Measurements from ENCODE around the gene DPH1. TPM values are rescaled to one million over a fixed set of nuclear protein-coding genes. Genes with fewer than 3 reads are reported as not detected.

The DPH1 gene
- total and polyA plus RNA-seq, 2 donors (not counting 1 experiment from before 2014, with no cell fraction given), result 23.1 to 28.5 TPM

DNA sequence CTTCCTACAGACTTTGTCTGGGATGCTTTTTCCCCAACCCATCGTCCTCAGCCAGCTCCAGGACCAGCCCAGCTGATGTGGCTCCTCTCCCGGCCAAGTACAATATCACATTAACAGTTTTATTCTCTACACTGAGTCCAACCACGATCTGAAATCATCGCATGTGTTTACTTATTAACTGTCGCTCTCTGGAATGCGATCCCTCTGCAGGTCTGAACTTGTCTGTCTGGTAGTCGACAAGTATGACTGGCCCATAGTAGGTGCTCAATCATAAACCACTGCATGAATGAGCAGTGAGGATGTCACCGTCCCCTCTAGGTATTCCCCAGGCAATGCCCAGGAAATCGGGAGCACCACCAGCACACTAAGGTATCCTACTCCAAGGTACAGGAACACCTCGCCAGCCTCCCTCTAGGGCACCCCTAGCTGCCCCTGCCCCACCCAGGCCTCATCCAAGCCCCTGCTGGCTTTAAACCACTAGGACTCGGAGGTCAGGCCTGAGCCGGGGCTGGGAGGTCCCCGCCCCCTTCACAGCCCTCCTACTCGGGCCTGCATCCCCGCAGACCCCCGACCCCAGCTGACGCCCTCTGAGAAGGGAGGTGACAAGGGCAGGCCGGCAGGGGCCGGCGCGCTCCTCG lies 32.5 kb upstream of the DPH1 start:
- no peaks in the 10 kb centered on the region for H3K36me3 ChIP-seq (ENCODE audit: control insufficient read depth, insufficient read depth, low read length)
- no peaks in the 10 kb centered on the region for H3K9me3 ChIP-seq (ENCODE audit: control insufficient read depth, insufficient read depth, low read depth, low read length)
- peaks cover 6% of the 10 kb centered on the region for H3K4me1 ChIP-seq (ENCODE audit: control insufficient read depth, extremely low read depth, insufficient read depth, low read length)
- no peak overlapping the region for H2AFZ ChIP-seq (ENCODE audit: low read length)
- no peaks in the 10 kb centered on the region for H4K20me1 ChIP-seq (ENCODE audit: control insufficient read depth, extremely low read depth, insufficient read depth, low read length)
- no peak for TF ChIP-seq EZH2 (IDR thresholded peaks at IDR 0.05; ENCODE audit: low read length, missing control alignments)
- no peak for TF ChIP-seq CTCF (conservative IDR thresholded peaks at IDR 0.05 in 1 of 2, IDR thresholded peaks at IDR 0.05 in 1 of 2; ENCODE audit: low read depth in 1 of 2, low read length in 2 of 2)
- no peak for DNase-seq (ENCODE audit: low read depth in 2 of 2)
- peaks cover 3% of the 10 kb centered on the region for H3K27me3 ChIP-seq (ENCODE audit: control insufficient read depth, insufficient read depth, low read length)
- H3K4me3 ChIP-seq (replicated peaks in 1 of 4; ENCODE audit: control extremely low read depth in 1 of 4, insufficient read depth in 1 of 4, low read depth in 3 of 4, low read length in 4 of 4), result no peak overlapping the region
- H3K27ac ChIP-seq (ENCODE audit: insufficient read depth, low read length), result no peak overlapping the region
- no peaks in the 10 kb centered on the region for H3K79me2 ChIP-seq (ENCODE audit: control insufficient read depth, insufficient read depth, low read length)
- H3K4me2 ChIP-seq (ENCODE audit: extremely low read depth, insufficient read depth, low read length), result no peak overlapping the region
- H3K9ac ChIP-seq (ENCODE audit: insufficient read depth, low read length), result no peak overlapping the region

- Histone ChIP-seq H3K9me3 (ENCODE audit: control insufficient read depth, insufficient read depth, low read depth, low read length) (no peaks in the 10 kb centered on the region), H3K4me1 (ENCODE audit: control insufficient read depth, extremely low read depth, insufficient read depth, low read length) (peaks cover 6% of the 10 kb centered on the region), H4K20me1 (ENCODE audit: control insufficient read depth, extremely low read depth, insufficient read depth, low read length) (no peaks in the 10 kb centered on the region), H3K27ac (ENCODE audit: insufficient read depth, low read length) (no peak overlapping the region), H3K27me3 (ENCODE audit: control insufficient read depth, insufficient read depth, low read length) (peaks cover 3% of the 10 kb centered on the region), H3K4me3 (replicated peaks in 1 of 4; ENCODE audit: control extremely low read depth in 1 of 4, insufficient read depth in 1 of 4, low read depth in 3 of 4, low read length in 4 of 4) (peak overlapping the region in 2 of 4 experiments; percentile 14 to 42), H2AFZ (ENCODE audit: low read length) (no peak overlapping the region), H3K79me2 (ENCODE audit: control insufficient read depth, insufficient read depth, low read length) (no peaks in the 10 kb centered on the region), H3K9ac (ENCODE audit: insufficient read depth, low read length) (peak overlapping the region; percentile 37), H3K4me2 (ENCODE audit: extremely low read depth, insufficient read depth, low read length) (peak overlapping the region; percentile 25), H3K36me3 (ENCODE audit: control insufficient read depth, insufficient read depth, low read length) (no peaks in the 10 kb centered on the region)
- TF ChIP-seq CTCF (conservative IDR thresholded peaks at IDR 0.05 in 1 of 2, IDR thresholded peaks at IDR 0.05 in 1 of 2; ENCODE audit: low read depth in 1 of 2, low read length in 2 of 2) (no peak), EZH2 (IDR thresholded peaks at IDR 0.05; ENCODE audit: low read length, missing control alignments) (no peak)
- no peak for DNase-seq (ENCODE audit: low read depth in 2 of 2)
Measured at GRCh38 chr17:1997927-1998742, 31.8 kb upstream of the DPH1 start.

- Histone ChIP-seq H4K20me1 (ENCODE audit: control insufficient read depth, extremely low read depth, insufficient read depth, low read length) (no peaks in the 10 kb centered on the region), H3K79me2 (ENCODE audit: control insufficient read depth, insufficient read depth, low read length) (no peaks in the 10 kb centered on the region), H3K36me3 (ENCODE audit: control insufficient read depth, insufficient read depth, low read length) (no peaks in the 10 kb centered on the region), H3K27me3 (ENCODE audit: control insufficient read depth, insufficient read depth, low read length) (peaks cover 3% of the 10 kb centered on the region), H3K4me3 (replicated peaks in 1 of 4; ENCODE audit: control extremely low read depth in 1 of 4, insufficient read depth in 1 of 4, low read depth in 3 of 4, low read length in 4 of 4) (no peak overlapping the region), H3K9me3 (ENCODE audit: control insufficient read depth, insufficient read depth, low read depth, low read length) (no peaks in the 10 kb centered on the region), H2AFZ (ENCODE audit: low read length) (peak overlapping the region; percentile 41), H3K4me2 (ENCODE audit: extremely low read depth, insufficient read depth, low read length) (no peak overlapping the region), H3K9ac (ENCODE audit: insufficient read depth, low read length) (peak overlapping the region; percentile 16), H3K27ac (ENCODE audit: insufficient read depth, low read length) (no peak overlapping the region), H3K4me1 (ENCODE audit: control insufficient read depth, extremely low read depth, insufficient read depth, low read length) (peaks cover 6% of the 10 kb centered on the region)
- TF ChIP-seq EZH2 (IDR thresholded peaks at IDR 0.05; ENCODE audit: low read length, missing control alignments) (no peak), CTCF (conservative IDR thresholded peaks at IDR 0.05 in 1 of 2, IDR thresholded peaks at IDR 0.05 in 1 of 2; ENCODE audit: low read depth in 1 of 2, low read length in 2 of 2) (no peak)
- DNase-seq (ENCODE audit: low read depth in 2 of 2), result peak; percentile 34 to 42
Measured at GRCh38 chr17:1999557-2000251, 30.2 kb upstream of the DPH1 start.

All from fibroblast of lung (primary cell).